ENCODE data around the gene METAP1D. TPM values are rescaled to one million over a fixed set of nuclear protein-coding genes. Genes with fewer than 3 reads are reported as not detected.

The METAP1D gene
- total and polyA plus RNA-seq, 7 donors: 6.3 to 12.4 (median 10.0) TPM

Other genes starting within 250 kb of the METAP1D start
- 10 to 100 TPM; 59.9 to 83.6 (median 70.3) TPM for gene SLC25A12, start 105.7 kb upstream of the METAP1D start, total RNA-seq
- 10 to 100 TPM; 19.1 to 66.5 (median 46.3) TPM for gene SLC25A12, start 105.7 kb upstream of the METAP1D start, polyA plus RNA-seq
- 10 to 100 TPM; 31.8 to 66.5 (median 44.5) TPM for gene HAT1, start 77.5 kb upstream of the METAP1D start, total RNA-seq
- 10 to 100 TPM; 54.7 to 94.6 (median 60.9) TPM for gene HAT1, start 77.5 kb upstream of the METAP1D start, polyA plus RNA-seq
- under 1 TPM in 2 of 4 donors, not detected in 2; 0.17 to 0.28 TPM for gene DLX1, start 85.6 kb downstream of the METAP1D start, total RNA-seq
- under 1 TPM; 0.03 to 0.15 (median 0.04) TPM for gene DLX1, start 85.6 kb downstream of the METAP1D start, polyA plus RNA-seq
- gene DLX2, start 102.9 kb downstream of the METAP1D start, total RNA-seq: not detected
- not detected for gene DLX2, start 102.9 kb downstream of the METAP1D start, polyA plus RNA-seq